HEK293T (cell line): ENCODE results near the gene TAOK3.

Experiments
- CTCF ChIA-PET: fragments of 350-600 bp; formaldehyde crosslinking; extraction: SDS; loops from one replicate; lab custom pipeline; 2021; ENCODE audit warnings: antibody characterized with exemption, inconsistent platforms; lab: Yijun Ruan, JAX
- POLR2A ChIA-PET: fragments of 350-600 bp; formaldehyde crosslinking; extraction: SDS; loops from one replicate; lab custom pipeline; 2020; ENCODE audit warnings: antibody characterized with exemption, inconsistent platforms; lab: Yijun Ruan, JAX
- DNase-seq: peaks from one replicate; pipeline ENCODE4 v3.0.0; 2012; ENCODE audit warnings: mixed read lengths; ENCODE audit errors: extremely low spot score
- ARNT ChIP-seq: fragments of 450-650 bp; IDR thresholded peaks from 2 replicates; pipeline ENCODE4 v1.6.1; 2017; ENCODE audit warnings: mild to moderate bottlenecking
- BHLHE40 ChIP-seq: fragments of 450-650 bp; IDR thresholded peaks from 2 replicates; pipeline ENCODE4 v1.6.1; 2016; ENCODE audit warnings: mild to moderate bottlenecking, moderate library complexity, borderline replicate concordance
- CTBP1 ChIP-seq: fragments of 450-650 bp; IDR thresholded peaks from 2 replicates; pipeline ENCODE4 v1.6.1; 2016; ENCODE audit warnings: borderline replicate concordance
- ELF4 ChIP-seq: fragments of 450-650 bp; IDR thresholded peaks from 2 replicates; pipeline ENCODE4 v1.6.1; 2017; ENCODE audit warnings: antibody characterized with exemption
- FOXA1 ChIP-seq: fragments of 450-650 bp; IDR thresholded peaks from 2 replicates; pipeline ENCODE4 v1.6.1; 2016; ENCODE audit warnings: mild to moderate bottlenecking
- FOXK2 ChIP-seq: fragments of 450-650 bp; IDR thresholded peaks from 2 replicates; pipeline ENCODE4 v1.6.1; 2016; ENCODE audit warnings: mild to moderate bottlenecking
- FOXM1 ChIP-seq: fragments of 450-650 bp; IDR thresholded peaks from 2 replicates; pipeline ENCODE4 v1.6.1; 2017; ENCODE audit warnings: mild to moderate bottlenecking, borderline replicate concordance
- HDGF ChIP-seq: fragments of 450-650 bp; IDR thresholded peaks from 2 replicates; pipeline ENCODE4 v1.6.1; 2017; ENCODE audit warnings: antibody characterized with exemption, borderline replicate concordance
- L3MBTL2 ChIP-seq: fragments of 450-650 bp; conservative IDR thresholded peaks from 2 replicates; pipeline ENCODE4 v1.6.1; 2016; ENCODE audit warnings: mild to moderate bottlenecking
- LEF1 ChIP-seq: fragments of 450-650 bp; IDR thresholded peaks from 2 replicates; pipeline ENCODE4 v1.6.1; 2017; ENCODE audit warnings: mild to moderate bottlenecking, borderline replicate concordance
- NFRKB ChIP-seq: fragments of 450-650 bp; IDR thresholded peaks from 2 replicates; pipeline ENCODE4 v1.6.1; 2016; ENCODE audit warnings: mild to moderate bottlenecking, moderate library complexity
- PKNOX1 ChIP-seq: fragments of 450-650 bp; IDR thresholded peaks from 2 replicates; pipeline ENCODE4 v1.6.1; 2016
- SP1 ChIP-seq: fragments of 450-650 bp; IDR thresholded peaks from 2 replicates; pipeline ENCODE4 v1.6.1; 2017
- SUZ12 ChIP-seq: fragments of 450-650 bp; IDR thresholded peaks from 2 replicates; pipeline ENCODE4 v1.6.1; 2016; ENCODE audit warnings: mild to moderate bottlenecking
- TARDBP ChIP-seq: fragments of 450-650 bp; IDR thresholded peaks from 2 replicates; pipeline ENCODE4 v1.6.1; 2016
- ZNF384 ChIP-seq: fragments of 450-650 bp; IDR thresholded peaks from 2 replicates; pipeline ENCODE4 v1.6.1; 2016

TAOK3 gene

DNA sequence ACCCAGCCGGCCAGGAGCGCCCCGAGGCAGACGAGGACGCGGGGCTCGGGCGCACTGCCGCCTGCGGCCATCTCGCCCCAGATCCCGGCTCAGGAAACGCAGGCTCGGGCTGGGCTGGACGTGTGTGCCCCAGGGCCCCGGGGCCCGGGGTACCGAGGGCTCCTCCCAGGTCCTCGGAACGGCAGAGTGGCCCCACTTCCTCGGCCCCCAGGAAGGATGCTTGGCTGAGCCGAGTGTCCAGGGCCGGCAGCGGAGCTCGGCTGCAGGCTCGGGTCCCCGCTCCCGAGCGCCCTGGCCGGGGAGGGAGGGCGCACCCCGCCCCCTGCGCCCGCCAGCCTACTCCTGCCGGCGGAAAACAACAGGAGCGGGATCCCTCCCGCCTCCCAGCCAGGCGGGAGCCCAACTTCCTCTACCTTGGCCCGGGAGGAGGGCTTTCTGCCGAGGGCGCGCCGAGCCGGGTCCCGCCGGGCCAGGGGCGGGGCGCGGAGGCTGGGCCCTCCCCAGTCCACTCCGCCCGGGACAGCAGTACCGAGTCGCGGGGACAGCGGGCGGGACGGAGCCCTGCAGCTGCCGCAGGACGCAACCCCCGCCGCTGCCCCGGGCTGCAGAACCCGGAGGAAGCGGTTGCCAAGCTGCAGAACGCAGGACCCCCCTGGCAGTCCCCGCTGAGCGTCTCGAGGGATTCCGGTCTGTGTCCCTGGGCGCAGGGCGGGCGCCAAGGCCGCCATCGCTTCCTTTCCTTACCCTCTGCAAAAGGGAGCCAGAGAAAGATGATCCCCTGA is 268.9 kb downstream of the TAOK3 start, which contains the start of gene VSIG10:
Gene VSIG10 (minus strand): TSS at position 411 of the 782 bp plus-strand sequence. CDS start 340 bp downstream, at position 71.
- POLR2A ChIA-PET: interaction anchor here (1.0 to 2.0 kb wide), 4 partner anchors 10 to 273 kb away, joined by 3 to 6 read pairs (median 4); partner anchors contain the start of genes PEBP1 and SUDS3
- CTCF ChIA-PET: no interaction called here
- no peak for TF ChIP-seq ELF4
- TF ChIP-seq L3MBTL2: 0 out of 2 replicates have a peak, but pooled peaks have one; percentile 36
- TF ChIP-seq TARDBP: no peak
- DNase-seq: peak; percentile 75

GRCh38 chr12:118103201-118103600 is 269.5 kb downstream of the TAOK3 start:
- TF ChIP-seq BHLHE40 (no peak), SP1 (no peak), PKNOX1 (no peak), CTBP1 (no peak), FOXM1 (no peak), LEF1 (no peak), L3MBTL2 (peak; percentile 27; the same call in 1 of the 2 replicates), HDGF (no peak)
- ChIA-PET CTCF (interaction anchor here (0.6 kb wide), 1 partner anchor 248 kb away, joined by 3 read pairs; no protein-coding TSS in a partner anchor), POLR2A (interaction anchor here (1.7 to 2.0 kb wide), 2 partner anchors 32 to 273 kb away, joined by 4 to 6 read pairs; partner anchors contain the start of genes PEBP1 and SUDS3)
- peak; percentile 32 for DNase-seq

- ChIA-PET CTCF (interaction anchor here (0.6 to 1.1 kb wide), 2 partner anchors 9 to 248 kb away, joined by 3 read pairs; no protein-coding TSS in a partner anchor), POLR2A (interaction anchor here (2.0 kb wide), 1 partner anchor 274 kb away, joined by 6 read pairs; the partner anchor contains the start of gene SUDS3)
- no peak for DNase-seq
- TF ChIP-seq NFRKB: no peak
- TF ChIP-seq TARDBP: no peak
- TF ChIP-seq FOXM1: no peak
- TF ChIP-seq FOXK2: no peak
- TF ChIP-seq L3MBTL2: no peak
- TF ChIP-seq FOXA1: no peak
- no peak for TF ChIP-seq ARNT
- no peak for TF ChIP-seq ZNF384
These were observed 270.1 kb downstream of the TAOK3 start for GRCh38 chr12:118102609-118103008.

DNA sequence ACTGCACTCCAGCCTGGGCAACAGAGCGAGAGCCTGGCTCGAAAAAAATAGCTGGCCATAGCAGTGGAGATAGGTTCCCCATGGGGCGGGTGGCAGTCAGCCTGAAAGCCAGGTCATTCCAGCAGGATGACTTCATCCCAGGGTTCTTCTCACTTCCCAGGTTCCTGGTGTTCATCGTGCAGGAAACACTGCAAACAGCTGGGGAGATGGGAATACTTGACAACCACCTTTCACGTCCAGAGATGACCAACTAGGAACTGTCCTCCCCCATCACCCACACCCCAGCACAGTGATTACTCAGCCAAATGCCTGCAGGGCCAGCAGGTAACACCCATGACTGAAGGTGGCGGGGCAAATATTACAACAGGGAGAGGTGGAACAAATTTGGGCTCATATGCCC is 270.6 kb downstream of the TAOK3 start:
- DNase-seq: no peak
- TF ChIP-seq FOXM1 (no peak), LEF1 (no peak), TARDBP (no peak), FOXA1 (no peak), L3MBTL2 (no peak), NFRKB (no peak), ELF4 (no peak), HDGF (no peak), BHLHE40 (no peak), FOXK2 (no peak), ARNT (no peak), PKNOX1 (no peak), ZNF384 (no peak), SP1 (no peak), SUZ12 (no peak), CTBP1 (no peak)
- ChIA-PET CTCF (interaction anchor here (1.1 kb wide), 1 partner anchor 8 kb away, joined by 3 read pairs; no protein-coding TSS in a partner anchor), POLR2A (no interaction called here)

DNA sequence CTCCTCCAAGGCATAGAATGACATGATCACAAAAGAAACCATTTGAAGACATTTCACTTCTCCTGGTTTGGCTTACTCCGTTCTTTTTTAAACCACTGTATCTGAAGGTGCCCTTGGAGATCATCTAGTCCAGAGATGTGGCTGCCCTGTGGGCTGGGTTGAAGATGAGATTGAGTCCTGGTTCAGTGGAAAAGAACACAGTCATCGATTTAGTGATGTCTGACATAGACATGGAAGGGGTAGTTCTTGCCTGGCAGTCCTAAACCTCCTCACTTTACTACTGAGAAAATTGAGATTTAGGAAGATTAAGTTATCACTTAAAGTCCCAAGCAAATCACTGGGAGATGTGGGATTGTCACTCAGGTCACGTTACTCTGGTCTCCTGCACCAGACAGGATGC is 271.7 kb downstream of the TAOK3 start:
- CTCF ChIA-PET: interaction anchor here (0.5 to 0.7 kb wide), 2 partner anchors 10 to 35 kb away, joined by 3 to 5 read pairs; no protein-coding TSS in a partner anchor
- POLR2A ChIA-PET: no interaction called here
- TF ChIP-seq ELF4: no peak
- no peak for DNase-seq
